ENCODE measurements around the gene SIGLEC14. TPM values are rescaled to one million over a fixed set of nuclear protein-coding genes. Genes with fewer than 3 reads are reported as not detected.
"Not testable (repeated sequence)": the region's sequence is repeated elsewhere in the genome, so short reads cannot be mapped to it uniquely, and the experiment has no call there.

SIGLEC14 gene, protein sequence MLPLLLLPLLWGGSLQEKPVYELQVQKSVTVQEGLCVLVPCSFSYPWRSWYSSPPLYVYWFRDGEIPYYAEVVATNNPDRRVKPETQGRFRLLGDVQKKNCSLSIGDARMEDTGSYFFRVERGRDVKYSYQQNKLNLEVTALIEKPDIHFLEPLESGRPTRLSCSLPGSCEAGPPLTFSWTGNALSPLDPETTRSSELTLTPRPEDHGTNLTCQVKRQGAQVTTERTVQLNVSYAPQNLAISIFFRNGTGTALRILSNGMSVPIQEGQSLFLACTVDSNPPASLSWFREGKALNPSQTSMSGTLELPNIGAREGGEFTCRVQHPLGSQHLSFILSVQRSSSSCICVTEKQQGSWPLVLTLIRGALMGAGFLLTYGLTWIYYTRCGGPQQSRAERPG
- total RNA-seq: not detected in 2 replicates
- long read RNA-seq: 0 reads

DNA sequence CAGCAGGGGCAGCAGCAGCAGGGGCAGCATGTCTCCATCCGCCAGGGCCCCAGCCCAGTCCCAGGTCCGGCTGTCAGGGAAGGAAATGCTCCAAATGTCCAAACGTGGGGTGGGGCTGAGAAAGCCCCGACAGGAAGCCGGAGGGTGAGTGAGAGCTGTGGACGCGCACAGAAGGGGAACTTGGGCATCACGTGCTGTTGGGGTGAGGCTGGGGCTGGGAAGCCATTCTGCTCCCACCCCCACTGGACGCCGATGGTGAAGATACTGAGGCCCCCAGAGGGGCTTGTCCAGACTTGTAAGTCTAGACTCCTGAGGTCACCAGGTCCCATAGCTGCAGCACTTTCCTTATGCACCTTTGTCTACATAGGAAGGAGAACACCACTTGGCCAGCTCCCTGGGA is at the start of gene SIGLEC14:
Gene SIGLEC14, minus strand, starts transcription at position 96 of the 400 bp plus-strand sequence. Its CDS starts 66 bp downstream, at position 30.
- H3K4me3 Mint-ChIP-seq (ENCODE audit: low read depth); H3K4me1 Mint-ChIP-seq (ENCODE audit: low read depth); H3K36me3 Mint-ChIP-seq (ENCODE audit: insufficient read depth); H3K27ac Mint-ChIP-seq; H3K9me3 Mint-ChIP-seq (ENCODE audit: low read depth); DNase-seq (ENCODE audit: low spot score, unreplicated experiment): not testable (repeated sequence)
- peaks cover 35% of the 10 kb centered on the region for H3K27me3 Mint-ChIP-seq

DNA sequence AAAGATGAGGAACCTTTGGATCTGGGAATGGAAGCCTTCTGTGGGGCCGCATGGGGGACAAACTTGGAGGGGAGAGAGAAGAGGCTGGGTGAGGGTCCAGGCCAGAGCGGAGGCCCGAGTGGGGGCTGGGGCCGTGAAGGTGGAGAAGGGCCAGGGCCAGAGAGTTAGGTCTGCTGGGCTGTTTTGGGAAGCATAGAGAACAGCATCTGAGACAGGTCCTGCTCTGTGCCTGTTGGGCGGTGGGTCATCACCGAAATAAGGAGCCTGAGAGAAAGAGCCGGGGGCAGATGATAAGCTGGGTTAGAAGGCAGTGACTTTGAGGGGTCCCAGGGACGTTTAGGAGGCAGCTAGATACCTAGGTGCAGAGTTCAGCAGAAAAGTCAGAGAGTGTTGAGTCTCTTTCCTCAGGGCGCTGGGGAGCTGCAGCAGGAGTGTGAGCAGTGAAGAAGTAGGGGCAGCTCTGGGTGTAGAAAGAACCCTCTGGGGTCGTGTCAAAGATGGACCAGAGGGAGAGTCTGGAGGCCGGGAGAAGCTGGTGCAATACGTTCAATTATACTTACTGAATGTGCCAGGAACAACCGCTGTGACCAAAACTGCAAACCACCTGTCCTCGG is 49.2 kb upstream of the SIGLEC14 start:
- TF ChIP-seq, protein P1, sequence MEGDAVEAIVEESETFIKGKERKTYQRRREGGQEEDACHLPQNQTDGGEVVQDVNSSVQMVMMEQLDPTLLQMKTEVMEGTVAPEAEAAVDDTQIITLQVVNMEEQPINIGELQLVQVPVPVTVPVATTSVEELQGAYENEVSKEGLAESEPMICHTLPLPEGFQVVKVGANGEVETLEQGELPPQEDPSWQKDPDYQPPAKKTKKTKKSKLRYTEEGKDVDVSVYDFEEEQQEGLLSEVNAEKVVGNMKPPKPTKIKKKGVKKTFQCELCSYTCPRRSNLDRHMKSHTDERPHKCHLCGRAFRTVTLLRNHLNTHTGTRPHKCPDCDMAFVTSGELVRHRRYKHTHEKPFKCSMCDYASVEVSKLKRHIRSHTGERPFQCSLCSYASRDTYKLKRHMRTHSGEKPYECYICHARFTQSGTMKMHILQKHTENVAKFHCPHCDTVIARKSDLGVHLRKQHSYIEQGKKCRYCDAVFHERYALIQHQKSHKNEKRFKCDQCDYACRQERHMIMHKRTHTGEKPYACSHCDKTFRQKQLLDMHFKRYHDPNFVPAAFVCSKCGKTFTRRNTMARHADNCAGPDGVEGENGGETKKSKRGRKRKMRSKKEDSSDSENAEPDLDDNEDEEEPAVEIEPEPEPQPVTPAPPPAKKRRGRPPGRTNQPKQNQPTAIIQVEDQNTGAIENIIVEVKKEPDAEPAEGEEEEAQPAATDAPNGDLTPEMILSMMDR (IDR thresholded peaks at IDR 0.05; ENCODE audit: unreplicated experiment): no peak
- DNase-seq (ENCODE audit: low spot score, unreplicated experiment): no peak
- no peak overlapping the region for H3K4me3 Mint-ChIP-seq (ENCODE audit: low read depth)
- peaks cover 12% of the 10 kb centered on the region for H3K4me1 Mint-ChIP-seq (ENCODE audit: low read depth)
- H3K9me3 Mint-ChIP-seq (ENCODE audit: low read depth): no peaks in the 10 kb centered on the region
- H3K27ac Mint-ChIP-seq: no peak overlapping the region
- peaks cover 23% of the 10 kb centered on the region for H3K36me3 Mint-ChIP-seq (ENCODE audit: insufficient read depth)
- no peaks in the 10 kb centered on the region for H3K27me3 Mint-ChIP-seq

DNA sequence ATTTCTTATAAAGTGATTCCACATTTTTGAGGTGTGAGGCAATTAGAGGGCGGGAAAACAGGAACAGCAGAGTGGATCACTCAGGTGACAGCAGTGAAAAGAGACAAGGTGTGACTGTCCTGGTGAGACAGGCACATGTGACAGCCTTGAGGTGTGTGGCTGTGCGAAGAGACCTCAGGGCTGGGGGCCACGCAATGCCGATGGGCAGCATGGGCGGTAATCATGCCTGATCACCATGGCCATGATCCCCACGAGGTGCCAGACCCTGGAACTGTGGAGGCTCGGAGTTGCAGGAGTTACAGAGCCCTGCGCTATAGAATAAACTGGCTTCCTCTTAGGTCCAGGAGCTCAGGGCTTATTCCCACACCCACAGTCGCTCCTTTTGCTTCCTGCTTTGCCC is 48.5 kb upstream of the SIGLEC14 start:
- Mint-ChIP-seq H3K36me3 (ENCODE audit: insufficient read depth) (peaks cover 20% of the 10 kb centered on the region), H3K4me3 (ENCODE audit: low read depth) (no peak overlapping the region), H3K9me3 (ENCODE audit: low read depth) (no peaks in the 10 kb centered on the region), H3K4me1 (ENCODE audit: low read depth) (peaks cover 11% of the 10 kb centered on the region), H3K27me3 (no peaks in the 10 kb centered on the region), H3K27ac (no peak overlapping the region)
- no peak for DNase-seq (ENCODE audit: low spot score, unreplicated experiment)
- TF ChIP-seq, protein P1 (IDR thresholded peaks at IDR 0.05; ENCODE audit: unreplicated experiment): no peak

DNA sequence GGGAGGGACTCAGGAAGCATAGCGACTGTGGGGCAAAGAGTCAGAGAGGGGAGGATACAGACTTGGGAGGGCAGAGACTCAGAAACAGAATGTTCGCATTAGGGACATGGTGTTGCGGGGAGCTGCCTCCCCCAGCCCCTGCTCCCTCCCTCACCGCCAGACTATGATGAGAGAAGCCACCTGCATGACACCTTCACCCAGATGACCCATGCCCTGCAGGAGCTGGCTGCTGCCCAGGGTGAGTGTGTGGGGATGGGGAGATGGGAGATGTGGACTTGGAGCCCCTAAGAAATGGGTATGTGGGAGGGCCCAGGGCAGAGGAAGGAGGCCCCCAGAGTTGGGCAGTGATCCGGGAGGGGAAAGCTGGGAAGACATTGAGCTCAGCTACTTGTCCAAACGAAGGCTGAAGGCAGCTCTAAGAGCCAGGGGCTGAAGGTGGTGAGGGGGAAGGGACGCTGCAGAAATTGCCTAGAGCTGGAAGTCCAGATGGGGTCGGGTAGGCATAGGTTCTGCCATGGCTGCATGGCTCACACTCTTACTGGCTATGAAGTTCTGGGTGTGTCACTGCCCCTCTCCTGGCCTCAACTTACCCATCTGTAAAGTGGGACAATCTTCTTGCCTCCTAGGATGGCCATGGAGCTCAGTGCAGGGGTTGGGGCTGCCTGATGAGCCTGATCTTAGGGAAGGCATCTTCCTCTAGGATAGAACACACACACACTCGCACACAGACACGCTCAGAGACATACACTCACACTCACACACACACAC is 47.9 kb upstream of the SIGLEC14 start:
- no peaks in the 10 kb centered on the region for H3K9me3 Mint-ChIP-seq (ENCODE audit: low read depth)
- no peak overlapping the region for H3K4me3 Mint-ChIP-seq (ENCODE audit: low read depth)
- peaks cover 18% of the 10 kb centered on the region for H3K36me3 Mint-ChIP-seq (ENCODE audit: insufficient read depth)
- peaks cover 11% of the 10 kb centered on the region for H3K4me1 Mint-ChIP-seq (ENCODE audit: low read depth)
- TF ChIP-seq, protein P1 (IDR thresholded peaks at IDR 0.05; ENCODE audit: unreplicated experiment): no peak
- DNase-seq (ENCODE audit: low spot score, unreplicated experiment): no peak
- no peak overlapping the region for H3K27ac Mint-ChIP-seq
- no peaks in the 10 kb centered on the region for H3K27me3 Mint-ChIP-seq

DNA sequence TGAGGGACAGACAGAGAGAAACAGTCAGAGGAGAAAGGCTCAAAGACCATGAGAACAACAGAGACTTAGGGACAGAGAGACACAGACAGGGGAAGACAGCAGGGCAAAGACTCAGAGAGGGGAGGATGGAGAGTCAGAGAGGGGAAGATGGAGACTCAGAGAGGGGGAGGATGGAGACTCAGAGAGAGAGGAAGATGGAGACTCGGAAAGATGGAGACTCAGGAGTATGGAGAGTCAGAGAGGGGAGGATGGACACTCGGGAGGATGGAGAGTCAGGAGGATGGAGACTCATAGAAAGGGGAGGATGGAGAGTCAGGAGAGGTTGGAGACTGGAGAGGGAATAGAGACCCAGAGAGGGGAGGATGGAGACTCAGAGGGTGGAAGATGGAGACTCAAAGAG is 47.2 kb upstream of the SIGLEC14 start:
- DNase-seq (ENCODE audit: low spot score, unreplicated experiment): no peak
- Mint-ChIP-seq H3K9me3 (ENCODE audit: low read depth) (no peaks in the 10 kb centered on the region), H3K4me3 (ENCODE audit: low read depth) (no peak overlapping the region), H3K4me1 (ENCODE audit: low read depth) (peaks cover 11% of the 10 kb centered on the region), H3K27ac (peak overlapping the region; percentile 33), H3K27me3 (no peaks in the 10 kb centered on the region), H3K36me3 (ENCODE audit: insufficient read depth) (peaks cover 17% of the 10 kb centered on the region)
- TF ChIP-seq, protein P1 (IDR thresholded peaks at IDR 0.05; ENCODE audit: unreplicated experiment): no peak
